HCT116 (cell line): Measurements from ENCODE around the gene PRELP. TPM values are rescaled to one million over a fixed set of nuclear protein-coding genes. Genes with fewer than 3 reads are reported as not detected.

ENCODE experiments used
- ATAC-seq: fragments of 200-7000 bp; cut with Tn5 transposase; 2 replicates; pipeline ENCODE4 v1.9.1; 2020; ENCODE audit warnings: mild to moderate bottlenecking, moderate library complexity
- BruUV-seq: library from RNA; stranded (reverse); fragments of 400-500 nt; replicated peaks from 2 replicates; lab custom pipeline; 2021; lab: Mats Ljungman, UMichigan
- CTCF ChIA-PET: fragments of 300-600 bp; sonication (Branson Sonifier 250); formaldehyde crosslinking; loops from one replicate; lab custom pipeline; 2021; ENCODE audit warnings: antibody characterized with exemption; lab: Charles Lee
- POLR2A ChIA-PET: fragments of 300-600, 350-600 bp; sonication (Branson Sonifier 250); formaldehyde crosslinking; loops from one replicate; lab custom pipeline; 2021; ENCODE audit warnings: antibody characterized with exemption; lab: Charles Lee
- RAD21 ChIA-PET, 2 experiments: fragments of 300-600 bp; sonication (Branson Sonifier 250); formaldehyde crosslinking; loops; one replicate each; lab custom pipeline; 2023; ENCODE audit warnings: low total read pairs in 2 of 2; ENCODE audit not compliant: uncharacterized antibody in 2 of 2, unreplicated experiment in 2 of 2, low non-redundant PET in 1 of 2; lab: Charles Lee
- DNase-seq: peaks from one replicate; pipeline ENCODE4 v3.0.0-alpha.2; 2010; ENCODE audit warnings: low read depth, low spot score
- H2AFZ ChIP-seq: fragments of 200-600 bp; shearing (Covaris generic), sonication (generic); 2 replicates; pipeline ENCODE4 v1.6.1; 2017; ENCODE audit warnings: low read depth, mixed run types, mixed read lengths, antibody characterized with exemption, low read length; ENCODE audit not compliant: poor library complexity, severe bottlenecking
- H3K27ac ChIP-seq: 2 replicates; pipeline ENCODE4 v1.5.1; 2012; ENCODE audit warnings: low read depth, low read length
- H3K27me3 ChIP-seq: fragments of 200-600 bp; sonication (generic); 2 replicates; pipeline ENCODE4 v1.6.1; 2016; ENCODE audit warnings: mixed run types, low read length, mixed read lengths; ENCODE audit not compliant: insufficient read depth
- H3K36me3 ChIP-seq, 2 experiments: fragments of 200-500 bp in 1 of 2; fragments of 200-600 bp in 1 of 2; sonication (Bioruptor generic) in 1 of 2; sonication (generic) in 1 of 2; 2 replicates each; pipeline versions ENCODE4 v1.5.1 to v1.6.1; 2014 to 2016; ENCODE audit warnings: low read length in 2 of 2, inconsistent platforms in 1 of 2, mixed read lengths in 1 of 2, mixed run types in 1 of 2; ENCODE audit not compliant: insufficient read depth in 2 of 2, control insufficient read depth in 1 of 2
- H3K4me1 ChIP-seq, 2 experiments: fragments of 200-600 bp in 1 of 2; sonication (generic) in 1 of 2; 2 replicates each; pipeline versions ENCODE4 v1.5.1 to v1.6.1; 2012 to 2017; ENCODE audit warnings: low read length in 2 of 2, inconsistent platforms in 1 of 2, mild to moderate bottlenecking in 1 of 2, mixed read lengths in 1 of 2, mixed run types in 1 of 2, moderate library complexity in 1 of 2; ENCODE audit not compliant: insufficient read depth in 2 of 2, control insufficient read depth in 1 of 2
- H3K4me2 ChIP-seq: fragments of 200-600 bp; sonication (generic); 2 replicates; pipeline ENCODE4 v1.6.1; 2017; ENCODE audit warnings: mixed run types, low read length, mixed read lengths
- H3K4me3 ChIP-seq, 2 experiments: fragments of 200-600 bp in 1 of 2; sonication (generic) in 1 of 2; replicated peaks in 1 of 2; 2 replicates each; pipeline ENCODE4 v1.5.1; 2011 to 2016; ENCODE audit warnings: low read length in 2 of 2, control low read depth in 1 of 2, low read depth in 1 of 2, mild to moderate bottlenecking in 1 of 2, mixed read lengths in 1 of 2, mixed run types in 1 of 2
- H3K79me2 ChIP-seq: fragments of 200-600 bp; sonication (generic); 2 replicates; pipeline ENCODE4 v1.6.1; 2017; ENCODE audit warnings: mild to moderate bottlenecking, mixed run types, low read length, moderate library complexity, mixed read lengths; ENCODE audit not compliant: insufficient read depth
- H3K9ac ChIP-seq: fragments of 200-600 bp; sonication (generic); 2 replicates; pipeline ENCODE4 v1.6.1; 2016; ENCODE audit warnings: low read length, mixed read lengths
- H3K9me2 ChIP-seq: fragments of 200-600 bp; sonication (generic), shearing (Covaris generic); 2 replicates; pipeline ENCODE4 v1.6.1; 2017; ENCODE audit warnings: mixed run types, mild to moderate bottlenecking, moderate library complexity; ENCODE audit not compliant: insufficient read depth
- H3K9me3 ChIP-seq, 2 experiments: fragments of 200-500 bp in 1 of 2; fragments of 200-600 bp in 1 of 2; sonication (Bioruptor generic) in 1 of 2; sonication (generic) in 1 of 2; 2 replicates each; pipeline ENCODE4 v1.6.1; 2014 to 2017; ENCODE audit warnings: low read length in 2 of 2, mixed read lengths in 2 of 2, inconsistent platforms in 1 of 2, low read depth in 1 of 2, mild to moderate bottlenecking in 1 of 2, mixed run types in 1 of 2, moderate library complexity in 1 of 2; ENCODE audit not compliant: control insufficient read depth in 1 of 2, insufficient read depth in 1 of 2
- H4K20me1 ChIP-seq: fragments of 200-600 bp; sonication (generic), shearing (Covaris generic); 2 replicates; pipeline ENCODE4 v1.6.1; 2017; ENCODE audit warnings: mixed run types, mild to moderate bottlenecking, moderate library complexity; ENCODE audit not compliant: insufficient read depth
- ATF3 ChIP-seq: IDR thresholded peaks from 2 replicates; pipeline ENCODE4 v1.6.1; 2012
- CBX3 ChIP-seq: IDR thresholded peaks from 2 replicates; pipeline ENCODE4 v1.6.1; 2012; ENCODE audit warnings: low read depth
- CEBPB ChIP-seq: IDR thresholded peaks from 2 replicates; pipeline ENCODE4 v1.6.1; 2012; ENCODE audit warnings: low read depth
- ELF1 ChIP-seq: IDR thresholded peaks from 2 replicates; pipeline ENCODE4 v1.6.1; 2012; ENCODE audit warnings: low read depth, borderline replicate concordance
- EZH2 ChIP-seq: fragments of 200-600 bp; sonication (generic); IDR thresholded peaks from 2 replicates; pipeline ENCODE4 v1.6.1; 2017; ENCODE audit warnings: antibody characterized with exemption, mixed run types
- POLR2AphosphoS5 ChIP-seq: IDR thresholded peaks from 2 replicates; pipeline ENCODE4 v1.6.1; 2011; ENCODE audit warnings: mild to moderate bottlenecking, low read depth, low read length, moderate library complexity
- RAD21 ChIP-seq: IDR thresholded peaks from 2 replicates; pipeline ENCODE4 v1.6.1; 2012; ENCODE audit warnings: low read depth, mild to moderate bottlenecking
- REST ChIP-seq: IDR thresholded peaks from 2 replicates; pipeline ENCODE4 v1.6.1; 2012; ENCODE audit warnings: low read depth
- SP1 ChIP-seq: IDR thresholded peaks from 2 replicates; pipeline ENCODE4 v1.6.1; 2012; ENCODE audit warnings: low read depth
- TCF7L2 ChIP-seq: IDR thresholded peaks from 2 replicates; pipeline ENCODE4 v1.7.0; 2011; ENCODE audit warnings: borderline replicate concordance, inconsistent platforms; ENCODE audit not compliant: insufficient read depth, insufficient read length; ENCODE audit errors: extremely low read depth
- YY1 ChIP-seq: IDR thresholded peaks from 2 replicates; pipeline ENCODE4 v1.6.1; 2011; ENCODE audit warnings: low read length, low read depth, moderate library complexity, mild to moderate bottlenecking; ENCODE audit not compliant: insufficient replicate concordance; ENCODE audit errors: extremely low read depth
- ZBTB33 ChIP-seq: IDR thresholded peaks from 2 replicates; pipeline ENCODE4 v1.6.1; 2011; ENCODE audit warnings: mild to moderate bottlenecking, low read length, moderate library complexity; ENCODE audit not compliant: insufficient replicate concordance; ENCODE audit errors: extremely low read depth
- intact Hi-C: fragments of 100-400 bp; cut with micrococcal nuclease; formaldehyde crosslinking; loops from 2 replicates; pipeline ENCODE4 v1.10.0; 2022
- total RNA-seq: library from RNA; stranded (reverse); gene quantifications from one replicate; pipeline ENCODE4 v1.2.1, GENCODE V29; 2021; ENCODE audit not compliant: unreplicated experiment

Gene PRELP
- total RNA-seq, 1 experiment from 2014 or later, result 0.10 TPM

GRCh38 chr1:203443296-203443695 lies 32.3 kb upstream of the PRELP start:
- CTCF ChIA-PET, result no interaction called here
- RAD21 ChIA-PET, result no interaction called here
- H3K9me3 ChIP-seq, result no peaks in the 10 kb centered on the region; a peak in 1 of 4 replicates
- POLR2A ChIA-PET, result no interaction called here
- no peaks in the 10 kb centered on the region for H4K20me1 ChIP-seq
- peaks cover 24% of the 10 kb centered on the region for H3K27me3 ChIP-seq
- H3K4me3 ChIP-seq, result no peak overlapping the region
- intact Hi-C loops, result no loop called here
- DNase-seq, result no peak
- no peaks in the 10 kb centered on the region for H3K4me1 ChIP-seq
- ATAC-seq, result no peak
- H3K4me2 ChIP-seq, result no peak overlapping the region
- no peak overlapping the region for H2AFZ ChIP-seq
- H3K36me3 ChIP-seq, result no peaks in the 10 kb centered on the region
- BruUV-seq, result no TSS peak
- TF ChIP-seq ELF1, result no peak
- no peak for TF ChIP-seq YY1
- no peak for TF ChIP-seq EZH2
- TF ChIP-seq POLR2AphosphoS5, result no peak
- H3K9me2 ChIP-seq, result no peaks in the 10 kb centered on the region
- H3K27ac ChIP-seq, result no peak overlapping the region
- no peaks in the 10 kb centered on the region for H3K79me2 ChIP-seq
- no peak overlapping the region for H3K9ac ChIP-seq

- ChIA-PET POLR2A (no interaction called here), CTCF (no interaction called here), RAD21 (no interaction called here)
- no peak overlapping the region for H3K9ac ChIP-seq
- no peak overlapping the region for H3K4me2 ChIP-seq
- BruUV-seq, result no TSS peak
- no peaks in the 10 kb centered on the region; a peak in 1 of 4 replicates for H3K9me3 ChIP-seq
- H2AFZ ChIP-seq, result no peak overlapping the region
- no peak overlapping the region for H3K27ac ChIP-seq
- no peaks in the 10 kb centered on the region for H4K20me1 ChIP-seq
- DNase-seq, result no peak
- H3K79me2 ChIP-seq, result no peaks in the 10 kb centered on the region
- peaks cover 28% of the 10 kb centered on the region for H3K27me3 ChIP-seq
- H3K4me3 ChIP-seq, result no peak overlapping the region
- intact Hi-C loops, result no loop called here
- H3K9me2 ChIP-seq, result no peaks in the 10 kb centered on the region
- no peaks in the 10 kb centered on the region for H3K36me3 ChIP-seq
- H3K4me1 ChIP-seq, result no peaks in the 10 kb centered on the region
- no peak for ATAC-seq
- TF ChIP-seq ZBTB33, result no peak
- TF ChIP-seq YY1, result no peak
- no peak for TF ChIP-seq CBX3
- no peak for TF ChIP-seq POLR2AphosphoS5
- TF ChIP-seq ATF3, result no peak
- TF ChIP-seq TCF7L2, result no peak
- no peak for TF ChIP-seq SP1
- no peak for TF ChIP-seq REST
- no peak for TF ChIP-seq CEBPB
- no peak for TF ChIP-seq RAD21
Observed at GRCh38 chr1:203444171-203444576, 31.4 kb upstream of the PRELP start.
